Ovary (tissue), 3 donors: ENCODE data around the gene AFAP1L1.

ENCODE experiments used
- EP300 ChIP-seq: sonication (generic); formaldehyde crosslinking; IDR thresholded peaks from one replicate; pipeline ENCODE4 v1.6.1; 2017; ENCODE audit warnings: antibody characterized with exemption
- POLR2A ChIP-seq: fragments of 450-650 bp; IDR thresholded peaks from one replicate; pipeline ENCODE4 v1.6.1; 2017; ENCODE audit warnings: antibody characterized with exemption, mild to moderate bottlenecking, moderate library complexity
- TF ChIP-seq, protein P1 (sequence below), 3 donors: fragments of 450-650 bp in 2 of 3; fragments of 200-600 bp in 1 of 3; IDR thresholded peaks; one replicate each; pipeline versions ENCODE4 v1.5.1 to v1.8.0; 2016 to 2022; ENCODE audit warnings: antibody characterized with exemption in 3 of 3, mild to moderate bottlenecking in 1 of 3
- donor health status: DM: no; HTN: no; CAD: no.

DNA sequence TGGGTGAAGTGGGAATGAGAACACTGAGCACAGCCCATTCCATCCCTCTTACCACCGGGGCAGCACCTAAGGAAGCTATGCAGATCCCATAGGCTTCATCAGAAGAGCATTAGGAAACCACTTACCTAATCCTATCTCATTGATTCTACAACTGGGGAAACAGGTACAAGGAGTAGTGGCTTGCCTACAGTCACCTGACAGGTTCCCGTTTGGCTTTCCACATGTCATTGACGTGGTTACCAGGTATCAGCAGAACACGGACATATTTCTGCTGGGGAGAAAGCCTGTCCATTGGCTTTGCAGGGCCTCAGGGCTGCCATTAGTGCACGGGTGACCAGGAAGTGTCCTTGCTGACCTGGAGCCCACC, 11.3 kb downstream of the AFAP1L1 start:
- TF ChIP-seq, protein P1, sequence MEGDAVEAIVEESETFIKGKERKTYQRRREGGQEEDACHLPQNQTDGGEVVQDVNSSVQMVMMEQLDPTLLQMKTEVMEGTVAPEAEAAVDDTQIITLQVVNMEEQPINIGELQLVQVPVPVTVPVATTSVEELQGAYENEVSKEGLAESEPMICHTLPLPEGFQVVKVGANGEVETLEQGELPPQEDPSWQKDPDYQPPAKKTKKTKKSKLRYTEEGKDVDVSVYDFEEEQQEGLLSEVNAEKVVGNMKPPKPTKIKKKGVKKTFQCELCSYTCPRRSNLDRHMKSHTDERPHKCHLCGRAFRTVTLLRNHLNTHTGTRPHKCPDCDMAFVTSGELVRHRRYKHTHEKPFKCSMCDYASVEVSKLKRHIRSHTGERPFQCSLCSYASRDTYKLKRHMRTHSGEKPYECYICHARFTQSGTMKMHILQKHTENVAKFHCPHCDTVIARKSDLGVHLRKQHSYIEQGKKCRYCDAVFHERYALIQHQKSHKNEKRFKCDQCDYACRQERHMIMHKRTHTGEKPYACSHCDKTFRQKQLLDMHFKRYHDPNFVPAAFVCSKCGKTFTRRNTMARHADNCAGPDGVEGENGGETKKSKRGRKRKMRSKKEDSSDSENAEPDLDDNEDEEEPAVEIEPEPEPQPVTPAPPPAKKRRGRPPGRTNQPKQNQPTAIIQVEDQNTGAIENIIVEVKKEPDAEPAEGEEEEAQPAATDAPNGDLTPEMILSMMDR (IDR thresholded peaks at IDR 0.05): no peak
- no peak for TF ChIP-seq EP300
- no peak for TF ChIP-seq POLR2A
